HG03175 (cell line): ENCODE measurements around the gene PWWP2A.
A peak's percentile ranks its signal among the peaks of the same experiment; 100 is the strongest.

Source experiments
- ATAC-seq: cut with Tn5 transposase; IDR thresholded peaks from one replicate; pipeline ENCODE4 v1.9.1; 2021; ENCODE audit warnings: mild to moderate bottlenecking, moderate library complexity; ENCODE audit not compliant: unreplicated experiment

PWWP2A gene

DNA sequence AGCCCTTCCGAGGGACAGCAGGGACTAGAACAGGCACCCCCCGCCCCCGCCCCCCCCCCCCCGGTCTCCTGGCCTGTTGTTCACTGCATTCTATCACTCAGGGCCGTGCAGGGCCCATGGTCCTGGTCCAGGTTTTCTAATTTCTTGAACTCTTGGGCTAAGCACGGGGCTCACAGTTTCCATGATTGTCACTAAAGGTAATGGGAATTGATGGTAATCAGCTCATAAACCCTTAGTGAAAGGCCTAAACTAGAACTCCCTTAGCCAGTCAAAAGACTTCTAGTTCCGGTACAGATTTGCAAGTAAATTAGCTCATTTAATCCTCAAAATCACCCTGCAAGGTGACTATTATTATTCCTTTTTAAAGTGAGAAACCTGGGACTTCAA lies 14.7 kb upstream of the PWWP2A start:
- ATAC-seq = no peak

DNA sequence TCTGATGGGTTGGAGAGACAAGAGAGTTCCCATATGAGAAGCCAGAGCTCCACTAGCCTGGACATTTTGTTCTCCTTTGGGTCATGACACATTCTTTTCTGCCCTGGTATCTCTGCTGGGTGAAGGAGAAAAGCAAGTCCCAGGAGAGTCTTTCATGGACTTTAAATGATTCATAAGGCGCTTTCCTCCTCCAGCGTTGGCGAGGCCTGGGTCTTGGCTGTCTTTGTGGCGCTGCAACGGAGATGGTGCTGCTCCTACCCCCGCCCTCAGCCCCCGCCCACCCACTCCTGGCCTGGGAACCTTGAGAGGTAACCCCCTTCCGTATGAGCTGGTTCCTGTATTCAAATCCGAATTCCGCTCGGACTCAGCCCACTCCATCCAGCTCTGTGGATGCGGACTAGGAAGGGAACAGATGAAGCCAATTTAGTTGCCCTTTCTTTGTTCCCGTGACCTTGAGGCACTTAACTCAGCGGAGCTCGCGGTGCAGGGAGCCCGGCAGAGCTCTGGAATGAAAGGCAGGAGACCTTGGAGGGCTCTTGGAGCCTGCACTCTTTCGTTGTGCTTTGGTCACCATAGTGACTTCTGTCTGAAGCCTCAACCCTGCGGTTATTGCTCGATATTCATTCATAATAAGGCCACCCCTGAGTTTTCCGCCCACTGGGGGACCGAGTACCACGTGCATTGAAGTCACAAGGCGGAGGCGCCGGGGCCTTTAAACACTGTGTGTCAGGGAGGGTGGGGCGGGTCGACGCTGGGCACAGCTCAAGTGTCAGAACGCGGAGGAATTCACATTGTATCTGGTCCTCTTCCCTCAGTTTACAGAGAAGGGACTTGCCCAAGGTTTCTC lies 14.0 kb upstream of the PWWP2A start:
- ATAC-seq = no peak

GRCh38 chr5:160129841-160130240 lies 10.6 kb upstream of the PWWP2A start:
- no peak for ATAC-seq

DNA sequence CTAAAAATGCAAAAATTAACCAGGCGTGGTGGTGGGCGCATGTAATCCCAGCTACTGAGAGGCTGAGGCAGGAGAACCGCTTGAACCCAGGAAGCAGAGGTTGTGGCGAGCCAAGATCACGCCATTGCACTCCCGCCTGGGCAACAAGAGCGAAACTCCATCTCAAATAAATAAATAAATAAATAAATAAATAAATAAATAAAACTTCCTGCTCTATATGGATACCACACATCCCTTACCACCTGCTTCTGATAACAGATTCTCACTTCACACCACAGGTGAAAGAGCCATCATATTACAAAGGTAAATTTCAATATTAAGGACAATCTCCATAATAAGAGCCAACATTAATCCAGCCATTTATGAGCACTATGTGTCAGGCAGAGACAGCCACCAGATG lies 9.4 kb upstream of the PWWP2A start:
- no peak for ATAC-seq

- peak; percentile 1 for ATAC-seq
Measured at GRCh38 chr5:160119905-160120266, 636 bp upstream of the PWWP2A start.

DNA sequence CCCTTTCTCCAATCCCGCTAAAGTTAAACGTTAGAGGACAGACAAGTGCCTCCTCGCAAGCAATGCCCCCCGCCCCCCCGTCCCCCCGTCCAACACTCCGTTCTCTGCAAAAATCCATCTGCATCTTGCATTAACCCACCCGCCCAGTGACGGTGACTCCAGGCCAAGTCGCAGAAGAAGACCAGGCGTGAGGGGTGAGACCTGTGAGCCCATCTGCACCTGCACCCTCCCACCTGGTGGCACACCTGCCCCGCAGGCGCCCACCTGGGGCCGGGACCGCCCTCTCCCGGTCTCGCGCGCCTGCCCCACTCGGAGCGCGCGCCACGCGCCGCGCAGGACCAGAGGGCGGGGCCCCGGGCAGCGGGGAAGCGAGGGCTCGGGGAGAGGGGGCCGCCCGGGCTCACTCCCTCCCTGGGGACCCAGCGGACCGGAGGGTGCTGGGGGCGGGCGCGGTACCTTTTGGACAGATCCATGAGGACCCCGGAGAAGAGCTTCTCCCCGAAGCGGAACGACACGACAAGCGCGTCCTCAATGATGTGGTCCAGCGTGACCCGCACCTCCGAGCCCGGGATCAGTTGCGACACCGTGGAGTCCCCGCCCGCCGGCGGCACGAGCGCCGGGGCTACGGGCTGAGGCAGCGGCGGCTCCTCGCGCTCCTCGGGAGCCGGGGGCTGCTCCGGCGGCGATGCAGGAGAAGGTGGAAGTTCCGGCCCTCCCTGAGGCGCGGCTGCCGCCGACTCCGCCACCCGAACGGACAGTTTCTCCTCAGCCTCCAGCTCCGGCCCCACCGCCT lies 705 bp downstream of the PWWP2A start:
- peak; percentile 19 for ATAC-seq

- ATAC-seq = no peak
Measured at GRCh38 chr5:160116991-160117390, 2.3 kb downstream of the PWWP2A start.

GRCh38 chr5:160108124-160108523 lies 11.1 kb downstream of the PWWP2A start:
- ATAC-seq = no peak

DNA sequence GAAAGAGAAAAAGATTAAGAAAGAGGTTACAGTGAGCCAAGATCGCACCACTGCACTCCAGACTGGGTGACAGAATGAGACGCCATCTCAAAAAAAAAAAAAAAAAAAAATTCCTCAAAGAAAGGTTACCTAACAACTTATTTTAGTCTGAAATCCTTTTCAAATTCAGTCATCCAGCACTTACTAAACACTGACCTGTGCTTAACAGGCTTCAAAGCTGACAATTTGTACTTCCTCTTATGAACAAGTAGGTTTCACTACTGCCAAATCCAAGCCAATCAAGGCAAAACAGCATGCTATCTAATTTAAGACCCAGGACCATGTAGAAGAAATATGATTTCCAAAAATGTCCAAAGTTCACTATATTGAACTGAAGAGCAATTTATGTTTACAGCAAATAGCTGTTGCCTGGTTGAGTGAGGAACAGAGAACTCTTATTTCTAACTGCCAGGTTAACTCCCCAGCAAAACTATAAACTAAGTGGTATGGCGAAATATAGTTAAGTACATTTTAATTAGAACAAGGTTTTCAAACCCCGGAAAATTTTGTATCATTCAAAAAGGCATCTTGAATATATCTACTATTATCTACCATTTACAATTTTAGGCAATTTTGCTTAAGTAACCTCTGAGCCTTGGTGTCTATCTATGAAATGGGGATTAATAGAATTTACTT lies 13.4 kb downstream of the PWWP2A start:
- ATAC-seq = peak; percentile 88

- ATAC-seq = no peak
Measured at GRCh38 chr5:160097991-160098390, 21.3 kb downstream of the PWWP2A start.

- ATAC-seq = no peak
Measured at GRCh38 chr5:160096178-160096577, 23.1 kb downstream of the PWWP2A start.

DNA sequence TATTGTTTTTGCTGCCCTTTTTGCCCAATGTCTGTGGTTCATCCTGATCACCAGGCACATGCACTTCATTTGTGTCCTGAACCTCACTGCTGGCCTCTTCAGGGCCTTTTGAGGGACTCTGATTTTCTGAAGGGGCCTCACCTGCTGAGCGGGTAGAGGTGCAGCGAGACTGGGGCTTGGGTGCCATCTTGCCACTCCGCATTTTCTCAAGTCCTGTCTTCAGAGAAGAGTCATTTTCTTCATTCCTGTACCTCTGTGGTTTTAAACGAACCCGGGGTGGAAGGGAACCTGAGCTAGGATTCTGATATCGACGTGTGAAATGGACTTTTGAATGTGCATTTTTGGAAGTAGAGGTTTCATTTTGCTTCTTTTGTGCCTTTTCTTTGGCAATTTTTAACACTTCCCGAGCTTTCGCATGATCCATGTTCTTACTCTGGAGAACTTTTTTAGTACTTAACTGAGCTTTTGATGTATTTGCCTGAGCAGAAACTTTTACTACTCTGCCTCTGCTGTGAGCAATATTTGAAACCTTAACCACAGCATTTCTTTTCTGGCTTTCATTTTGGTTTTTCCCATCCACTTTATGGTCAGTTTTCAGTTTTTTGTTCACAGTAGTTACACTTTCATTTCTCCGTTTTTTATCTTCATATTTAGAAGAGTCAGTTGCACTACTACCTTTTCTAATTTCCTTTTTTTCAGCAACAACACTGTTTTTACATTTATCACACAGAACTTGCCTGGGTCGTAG lies 26.1 kb downstream of the PWWP2A start:
- no peak for ATAC-seq

DNA sequence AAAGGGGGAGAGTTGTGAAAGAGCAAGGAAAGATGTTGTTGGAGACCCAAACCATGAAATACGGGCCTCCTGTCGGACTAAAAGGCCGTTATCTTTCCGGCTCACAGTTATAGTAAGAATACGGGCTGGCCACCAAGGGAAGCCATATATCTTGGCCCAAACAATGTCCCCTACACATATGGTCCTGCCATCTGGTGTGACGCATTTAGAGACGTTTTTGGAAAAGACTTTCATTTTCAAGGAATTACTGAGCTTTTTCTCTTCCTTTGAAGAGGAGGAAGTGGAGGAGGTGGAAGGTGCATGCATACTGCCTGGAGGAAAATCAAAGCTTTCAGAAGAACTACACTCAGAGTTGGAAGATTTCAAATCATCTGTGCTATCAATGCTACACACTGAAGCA lies 26.7 kb downstream of the PWWP2A start:
- ATAC-seq = no peak

DNA sequence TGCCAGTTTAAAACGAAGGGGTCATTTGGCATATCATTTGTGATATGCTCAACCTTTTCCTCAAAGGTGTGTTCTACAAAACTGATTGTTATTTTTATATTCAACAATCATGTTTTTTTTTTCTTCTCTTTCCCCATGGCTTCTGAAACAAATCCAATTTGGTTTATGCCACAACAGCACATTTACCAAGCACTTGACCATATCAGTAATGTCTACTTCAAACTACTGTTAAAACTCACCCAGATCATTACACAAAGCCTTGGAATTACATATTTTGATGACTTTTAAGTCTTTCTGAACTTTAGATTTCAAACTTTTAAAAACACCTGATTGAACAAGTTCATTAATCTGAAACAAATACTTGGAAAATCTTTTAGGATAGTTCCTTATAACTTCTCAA lies 29.2 kb downstream of the PWWP2A start:
- ATAC-seq = no peak

- ATAC-seq = no peak
Measured at GRCh38 chr5:160089531-160089930, 29.7 kb downstream of the PWWP2A start.

GRCh38 chr5:160088805-160089204 lies 30.4 kb downstream of the PWWP2A start:
- no peak for ATAC-seq

DNA sequence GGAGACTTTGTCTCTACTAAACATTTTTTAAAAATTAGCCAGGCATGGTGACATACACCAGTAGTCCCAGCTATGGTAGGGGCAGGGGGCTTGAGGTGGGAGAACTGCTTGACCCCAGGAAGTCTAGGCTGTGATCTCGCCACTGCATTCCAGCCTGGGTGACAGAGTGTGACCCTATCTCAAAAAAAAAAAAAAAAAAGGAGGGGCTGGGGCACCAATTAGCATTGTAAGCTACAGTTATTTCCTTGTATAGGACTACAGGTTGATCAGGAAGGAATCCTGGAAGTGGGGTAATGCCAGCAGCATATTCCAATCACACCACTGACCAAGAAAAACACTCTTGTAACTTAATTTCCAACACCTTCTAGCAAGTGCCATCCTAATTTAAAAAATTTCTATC lies 32.1 kb downstream of the PWWP2A start:
- ATAC-seq = no peak

DNA sequence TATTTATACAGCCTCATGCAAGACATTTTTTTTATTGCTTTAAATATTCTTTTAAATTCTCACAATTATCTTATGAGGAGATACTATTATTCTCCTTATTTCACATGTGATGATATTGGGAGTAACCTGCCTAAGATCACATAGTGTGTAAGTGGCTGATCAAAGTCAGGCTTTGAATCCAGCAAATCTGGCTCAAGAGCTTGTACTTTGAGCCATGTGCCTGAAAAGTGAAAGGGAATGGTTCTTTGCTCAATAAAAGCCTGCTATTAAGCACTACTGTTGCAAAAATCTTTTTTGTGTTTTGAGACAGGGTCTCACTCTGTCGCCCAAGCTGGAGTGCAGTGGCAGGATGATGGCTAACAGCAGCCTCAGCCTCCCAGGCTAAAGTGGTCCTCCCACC lies 35.1 kb downstream of the PWWP2A start:
- ATAC-seq = no peak

DNA sequence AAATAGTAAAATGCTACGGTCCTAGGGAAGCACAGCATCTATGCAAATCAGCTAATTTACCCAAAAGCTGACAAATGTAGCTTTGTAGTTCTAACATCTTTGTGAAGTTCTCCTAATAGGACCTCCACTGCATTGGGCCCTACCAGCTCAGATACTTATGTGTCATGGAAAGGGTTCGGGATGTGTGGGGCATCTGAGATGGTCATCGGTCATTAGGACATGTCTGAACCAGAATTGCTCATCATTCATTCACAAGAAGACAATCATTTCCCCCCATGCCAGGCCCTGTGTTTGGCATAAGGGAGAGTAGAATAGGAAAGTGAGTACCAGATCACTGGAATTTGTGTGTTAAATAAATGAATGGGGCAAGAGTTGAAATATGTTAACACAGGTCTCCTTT lies 35.7 kb downstream of the PWWP2A start:
- ATAC-seq = no peak

DNA sequence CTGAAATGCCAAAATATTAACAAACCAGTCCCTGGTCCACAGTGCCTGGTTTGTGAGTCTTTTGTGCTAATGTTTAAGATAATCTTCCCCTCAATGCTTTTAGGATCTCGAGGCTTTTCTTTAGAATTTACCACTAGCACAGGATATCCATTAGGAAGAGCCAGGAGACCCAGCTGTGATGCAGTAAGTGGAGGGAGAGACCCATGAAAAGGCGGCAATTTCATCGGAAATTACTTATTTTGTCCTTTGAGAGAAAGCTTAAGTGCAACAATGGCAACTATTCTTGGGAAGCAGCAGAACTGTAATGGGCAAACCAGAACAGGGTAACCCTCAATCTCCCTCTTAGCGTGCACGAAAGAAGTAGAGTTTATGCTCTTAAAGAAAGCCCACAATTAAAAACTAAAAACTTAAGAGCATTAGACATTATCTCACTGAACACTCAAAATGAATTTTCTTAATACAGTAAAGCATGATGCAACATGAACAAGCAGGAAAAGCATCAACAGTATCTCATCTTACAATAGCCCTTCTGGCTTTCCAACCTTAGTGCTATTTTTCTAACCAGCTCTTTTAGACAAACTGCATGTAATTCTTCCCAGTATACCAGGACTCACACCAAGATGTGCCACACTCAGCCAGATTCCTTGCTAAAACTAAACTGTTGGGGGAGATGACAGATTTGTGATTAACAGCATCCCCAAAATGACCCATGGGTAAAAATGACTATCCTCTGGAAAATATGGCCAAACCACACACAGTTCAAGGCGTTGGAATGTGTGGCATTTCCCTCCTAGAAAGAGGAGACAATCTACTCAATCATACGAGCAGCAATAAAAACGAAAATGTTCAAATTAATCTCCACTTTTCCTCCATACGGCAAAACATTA lies 36.4 kb downstream of the PWWP2A start:
- no peak for ATAC-seq
